Progenitor cell of endocrine pancreas (in vitro differentiated cells): Measurements from ENCODE around the gene HILPDA. TPM values are rescaled to one million over a fixed set of nuclear protein-coding genes. Genes with fewer than 3 reads are reported as not detected.

Experiments used
- DNase-seq: peaks from one replicate; pipeline ENCODE4 v3.0.0; 2021; ENCODE audit warnings: low spot score; ENCODE audit not compliant: unreplicated experiment
- H3K27ac Mint-ChIP-seq: 2 replicates; pipeline ENCODE4 v1.8.0; 2021; ENCODE audit warnings: mild to moderate bottlenecking, moderate library complexity, mixed read lengths
- H3K27me3 Mint-ChIP-seq: 2 replicates; pipeline ENCODE4 v1.8.0; 2021; ENCODE audit warnings: mixed read lengths
- H3K36me3 Mint-ChIP-seq: 2 replicates; pipeline ENCODE4 v1.8.0; 2022; ENCODE audit warnings: mixed read lengths; ENCODE audit not compliant: insufficient read depth
- H3K4me1 Mint-ChIP-seq: 2 replicates; pipeline ENCODE4 v1.8.0; 2021; ENCODE audit warnings: low read depth, mixed read lengths
- H3K4me3 Mint-ChIP-seq: 2 replicates; pipeline ENCODE4 v1.8.0; 2021; ENCODE audit warnings: low read depth, mild to moderate bottlenecking, moderate library complexity, mixed read lengths
- H3K9me3 Mint-ChIP-seq: 2 replicates; pipeline ENCODE4 v1.8.0; 2021; ENCODE audit warnings: low read depth, mixed read lengths
- CTCF ChIP-seq: fragments of 200-600 bp; sonication (generic); IDR thresholded peaks from one replicate; pipeline ENCODE4 v1.5.0; 2021; ENCODE audit warnings: antibody characterized with exemption, mild to moderate bottlenecking; ENCODE audit not compliant: unreplicated experiment
- total RNA-seq: library from RNA; stranded (reverse); gene quantifications from 2 replicates; pipeline ENCODE4 v1.2.1, GENCODE V29; 2021

The HILPDA gene
- total RNA-seq, 1 donor from 2014 or later = 36.8 TPM

- no peak overlapping the region for H3K4me3 Mint-ChIP-seq
- H3K9me3 Mint-ChIP-seq = no peaks in the 10 kb centered on the region
- no peak overlapping the region for H3K27ac Mint-ChIP-seq
- TF ChIP-seq CTCF = no peak
- no peak for DNase-seq
- no peaks in the 10 kb centered on the region for H3K36me3 Mint-ChIP-seq
- peaks cover 5% of the 10 kb centered on the region for H3K27me3 Mint-ChIP-seq
- no peaks in the 10 kb centered on the region for H3K4me1 Mint-ChIP-seq
Observed at GRCh38 chr7:128424686-128425275, 30.9 kb upstream of the HILPDA start.

GRCh38 chr7:128425850-128426249 is 29.8 kb upstream of the HILPDA start:
- TF ChIP-seq CTCF = peak; percentile 83
- Mint-ChIP-seq H3K4me1 (no peaks in the 10 kb centered on the region), H3K9me3 (no peaks in the 10 kb centered on the region), H3K27ac (no peak overlapping the region), H3K27me3 (peaks cover 7% of the 10 kb centered on the region), H3K4me3 (no peak overlapping the region), H3K36me3 (no peaks in the 10 kb centered on the region)
- DNase-seq = peak; percentile 62

- no peak for DNase-seq
- no peak overlapping the region for H3K4me3 Mint-ChIP-seq
- H3K36me3 Mint-ChIP-seq = no peaks in the 10 kb centered on the region
- H3K27ac Mint-ChIP-seq = no peak overlapping the region
- peaks cover 7% of the 10 kb centered on the region for H3K27me3 Mint-ChIP-seq
- H3K4me1 Mint-ChIP-seq = peaks cover 3% of the 10 kb centered on the region
- H3K9me3 Mint-ChIP-seq = no peaks in the 10 kb centered on the region
- peak; percentile 78 for TF ChIP-seq CTCF
Observed at GRCh38 chr7:128427289-128427891, 28.3 kb upstream of the HILPDA start.

DNA sequence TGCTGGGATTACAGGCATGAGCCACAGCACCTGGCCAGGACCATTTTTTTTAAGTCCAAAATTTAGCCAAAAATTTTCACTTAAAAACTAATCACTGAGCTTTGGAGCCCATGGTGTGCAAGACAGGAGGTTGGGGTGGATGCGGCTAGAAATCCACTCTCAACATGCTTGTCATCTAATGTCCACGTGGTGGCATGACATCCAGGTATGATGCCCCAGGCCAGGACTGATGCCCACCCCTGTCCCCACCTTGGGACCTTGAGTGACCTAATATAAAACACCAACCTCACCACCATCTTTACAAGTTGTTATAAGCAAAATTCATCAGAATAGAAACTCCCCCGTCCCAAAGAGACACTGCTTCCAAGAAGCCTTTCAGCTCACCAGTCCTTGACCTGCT is 25.5 kb upstream of the HILPDA start:
- Mint-ChIP-seq H3K27ac (no peak overlapping the region), H3K4me1 (peaks cover 8% of the 10 kb centered on the region), H3K36me3 (no peaks in the 10 kb centered on the region), H3K4me3 (no peak overlapping the region), H3K27me3 (peaks cover 7% of the 10 kb centered on the region), H3K9me3 (no peaks in the 10 kb centered on the region)
- TF ChIP-seq CTCF = no peak
- DNase-seq = no peak

DNA sequence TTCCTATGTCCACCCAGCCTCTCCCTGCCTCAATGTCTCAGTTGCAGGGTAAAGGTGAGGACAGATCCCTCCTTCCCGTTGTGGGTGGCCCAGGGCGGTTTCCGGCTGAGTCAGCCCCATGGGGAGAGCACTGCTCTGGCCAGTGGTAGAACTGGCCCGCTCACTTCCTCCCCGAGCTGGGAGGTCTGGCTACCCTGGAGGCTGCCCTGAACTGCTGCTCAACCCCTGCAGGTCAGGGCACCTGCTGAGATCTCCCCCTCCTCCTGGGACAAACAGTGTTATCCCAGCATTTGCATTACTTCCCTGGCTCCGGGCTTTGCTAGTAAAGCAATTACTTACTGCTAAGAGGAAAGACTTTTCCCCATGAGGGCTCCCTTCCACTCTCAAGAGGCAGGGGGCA is 24.5 kb upstream of the HILPDA start:
- Mint-ChIP-seq H3K9me3 (no peaks in the 10 kb centered on the region), H3K36me3 (no peaks in the 10 kb centered on the region), H3K27ac (no peak overlapping the region), H3K4me1 (peaks cover 15% of the 10 kb centered on the region), H3K4me3 (no peak overlapping the region), H3K27me3 (peaks cover 10% of the 10 kb centered on the region)
- DNase-seq = no peak
- no peak for TF ChIP-seq CTCF
